ENCODE measurements around the gene CENPP.

The CENPP gene

DNA sequence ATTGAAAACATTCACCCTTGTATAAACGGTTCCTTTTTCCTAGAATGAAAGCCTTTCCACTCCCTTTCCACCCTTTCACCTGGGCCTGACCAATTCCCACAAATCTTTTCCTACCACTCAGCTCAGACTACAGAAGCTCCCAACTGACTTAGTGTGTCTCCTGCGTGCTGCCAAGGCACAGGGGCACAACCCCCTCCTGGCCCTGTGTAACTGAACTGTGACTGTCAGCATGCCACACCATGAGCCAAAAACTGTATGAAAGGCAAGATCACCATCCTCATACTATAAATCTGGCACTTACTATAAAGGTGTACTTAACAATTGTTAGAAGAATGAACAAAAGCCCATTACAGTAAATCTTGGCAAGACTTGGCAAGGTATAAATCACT, 12.1 kb upstream of the CENPP start:
- no peak for DNase-seq (ENCODE audit: low spot score)

DNA sequence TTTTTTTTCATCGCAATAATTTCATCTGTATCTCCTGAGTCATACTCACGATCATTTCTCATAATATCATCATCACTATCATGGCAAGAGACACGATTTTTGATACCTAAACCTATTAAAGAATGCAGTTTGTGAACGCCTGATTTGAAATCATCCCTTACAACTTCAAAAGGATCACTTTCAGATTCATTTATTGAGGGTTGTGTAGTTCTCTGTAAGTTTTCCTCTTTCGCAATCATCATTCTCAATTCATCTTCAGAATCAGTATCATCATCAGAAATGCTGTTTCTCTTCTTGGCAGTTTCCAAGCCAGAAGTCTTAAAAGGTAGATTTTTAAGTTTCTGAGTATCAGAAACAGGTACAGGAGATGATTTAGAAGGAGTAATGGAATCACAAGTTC, 10.3 kb upstream of the CENPP start:
- DNase-seq (ENCODE audit: low spot score) = no peak

DNA sequence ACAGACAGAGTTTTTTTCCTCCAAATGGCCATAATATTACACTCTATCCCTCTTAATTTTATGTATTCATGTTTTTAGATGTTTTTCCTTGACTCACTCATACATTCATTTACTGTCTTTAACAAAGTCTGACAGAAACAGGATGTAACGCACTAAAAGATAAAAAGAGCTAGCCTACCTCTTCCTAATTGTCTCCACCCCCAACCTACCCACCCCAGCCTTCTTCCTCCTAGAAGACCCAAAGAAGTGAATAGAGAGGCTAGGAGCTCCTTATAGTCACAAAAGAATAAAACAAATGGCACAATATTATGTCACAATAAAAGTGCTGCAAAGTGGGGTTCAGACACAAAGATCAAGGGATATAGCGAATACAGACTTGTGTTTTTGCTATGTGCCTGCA, 1.3 kb upstream of the CENPP start:
- DNase-seq (ENCODE audit: low spot score) = no peak

DNA sequence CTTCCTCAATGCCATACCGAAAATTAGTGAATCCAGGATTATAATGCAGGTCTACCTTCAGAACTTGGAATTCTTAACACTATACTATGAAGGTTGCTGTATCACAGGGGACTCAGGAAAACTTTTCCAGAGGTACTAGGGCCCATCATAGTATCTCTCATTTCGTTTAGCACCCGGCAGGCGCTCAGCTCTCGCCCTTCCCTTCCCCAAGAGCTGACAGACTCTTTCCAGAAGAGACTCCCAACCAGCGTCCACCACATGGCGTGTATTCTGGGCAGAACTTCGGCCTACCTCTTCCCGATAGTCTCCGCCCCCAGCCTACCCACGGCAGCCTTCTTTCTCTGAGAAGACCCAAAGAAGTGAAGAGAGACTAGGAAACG, 874 bp upstream of the CENPP start:
- no peak for DNase-seq (ENCODE audit: low spot score)

DNA sequence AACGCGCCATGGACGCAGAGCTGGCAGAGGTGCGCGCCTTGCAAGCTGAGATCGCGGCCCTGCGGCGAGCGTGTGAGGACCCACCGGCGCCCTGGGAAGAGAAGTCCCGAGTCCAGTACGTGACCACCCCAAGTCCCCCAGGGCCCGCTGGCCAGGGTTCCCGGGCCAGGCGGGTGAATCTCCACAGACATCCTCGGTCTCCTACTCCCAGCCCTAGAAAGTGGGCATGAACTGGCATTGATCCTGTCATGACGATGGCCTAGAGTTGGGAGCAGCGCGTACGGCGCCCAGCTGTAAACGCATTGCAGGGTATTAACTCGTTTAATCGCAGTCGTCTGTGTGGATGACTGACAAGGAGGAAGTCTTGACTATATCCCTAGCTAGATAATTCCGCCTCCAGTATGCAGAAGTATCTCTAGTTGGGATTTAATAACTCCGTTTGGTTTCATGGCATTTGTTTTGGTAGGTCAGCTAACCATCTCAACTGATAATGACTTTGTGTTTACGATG, 293 bp downstream of the CENPP start:
- DNase-seq (ENCODE audit: low spot score) = peak; percentile 30

DNA sequence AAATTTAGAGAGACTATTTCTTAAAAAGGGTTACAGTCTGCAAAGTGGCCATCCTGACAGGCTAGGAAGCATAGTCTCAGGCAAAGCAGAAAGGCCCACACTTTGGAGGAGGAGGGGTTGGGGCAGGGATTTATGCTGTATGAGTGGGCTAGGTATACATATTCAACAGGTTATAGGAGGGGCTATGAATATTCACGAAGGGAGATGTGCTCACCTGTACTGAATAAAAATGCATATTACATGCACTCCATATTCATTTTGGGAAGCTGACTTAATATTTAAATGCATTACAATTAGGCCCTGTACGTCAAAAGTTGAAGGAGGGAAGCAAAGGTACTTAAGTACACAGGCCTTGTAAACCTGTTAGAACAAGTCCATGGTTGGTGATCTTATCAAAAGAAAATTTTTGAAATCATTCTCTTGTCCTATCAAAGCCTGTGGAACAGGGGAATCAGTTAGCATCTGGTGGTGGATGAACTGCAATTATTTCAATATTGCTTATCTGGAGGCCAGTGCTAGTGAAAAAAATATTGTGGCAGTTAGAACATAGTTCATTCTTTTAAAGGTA, 1.6 kb downstream of the CENPP start:
- DNase-seq (ENCODE audit: low spot score) = no peak

DNA sequence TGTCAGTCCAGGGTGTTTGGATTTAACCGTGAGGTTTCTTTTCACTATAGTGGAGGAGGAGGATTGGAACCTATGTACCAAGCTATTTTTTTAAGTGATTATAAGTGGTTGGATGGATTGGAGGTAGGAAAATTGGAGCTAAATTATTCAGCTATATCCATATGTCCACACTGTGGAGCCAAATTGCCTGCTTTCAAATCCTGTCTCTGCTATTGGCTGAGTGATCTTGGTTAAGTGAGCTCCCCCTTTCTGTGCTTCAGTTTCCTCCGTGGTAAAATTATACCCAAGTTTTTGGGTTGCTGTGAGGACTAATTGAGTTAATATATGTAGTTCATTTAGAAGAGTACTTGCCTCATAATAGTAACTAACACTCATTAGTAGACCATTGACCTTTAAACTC, 2.5 kb downstream of the CENPP start:
- peak; percentile 24 for DNase-seq (ENCODE audit: low spot score)

DNA sequence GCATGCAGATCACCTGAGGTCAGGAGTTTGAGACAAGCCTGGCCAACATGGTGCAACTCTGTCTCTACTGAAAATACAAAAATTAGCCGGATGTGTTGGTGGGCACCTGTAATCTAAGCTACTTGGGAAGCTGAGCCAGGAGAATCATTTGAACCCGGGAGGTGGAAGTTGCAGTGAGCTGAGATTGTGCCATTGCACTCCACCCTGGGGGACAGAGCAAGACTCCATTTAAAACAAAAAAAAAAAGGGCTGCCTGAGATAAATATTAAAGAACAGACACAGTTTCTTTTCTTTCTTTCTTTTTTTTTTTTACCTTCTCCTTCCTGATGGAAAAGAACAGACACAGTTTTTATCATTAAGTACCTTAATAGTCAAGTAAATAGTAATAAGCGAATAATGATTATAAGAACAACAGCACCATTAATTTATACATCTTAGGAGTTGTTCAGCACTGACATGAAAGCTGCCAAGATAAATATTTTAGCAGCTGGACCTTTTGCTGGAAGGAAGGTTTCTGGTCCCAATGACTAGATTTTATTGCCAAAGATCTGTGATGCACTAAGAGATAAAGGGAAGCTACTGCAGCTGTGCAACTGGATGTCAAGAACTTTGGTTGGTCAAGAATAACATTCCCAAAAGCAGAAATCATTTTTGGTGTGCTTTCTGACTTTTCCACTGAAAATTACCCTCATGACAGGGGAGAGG, 7.0 kb downstream of the CENPP start:
- no peak for DNase-seq (ENCODE audit: low spot score)

DNA sequence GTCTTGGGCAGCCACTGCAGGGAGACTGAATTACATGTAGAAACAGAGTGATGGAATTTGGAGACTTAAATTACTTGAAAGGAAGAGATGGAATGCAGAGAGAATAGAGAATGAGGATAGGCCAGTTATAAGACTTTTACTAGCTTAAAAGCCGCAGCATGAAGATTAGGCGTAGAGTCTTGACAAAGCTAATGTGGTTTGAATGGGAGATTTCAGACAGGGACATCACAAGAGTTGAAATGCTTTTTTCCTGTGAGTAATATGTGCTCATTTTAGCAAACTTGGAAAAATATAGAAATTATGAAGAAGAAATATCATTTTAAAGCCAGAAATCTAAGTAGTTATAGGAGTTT, 7.5 kb downstream of the CENPP start:
- no peak for DNase-seq (ENCODE audit: low spot score)

DNA sequence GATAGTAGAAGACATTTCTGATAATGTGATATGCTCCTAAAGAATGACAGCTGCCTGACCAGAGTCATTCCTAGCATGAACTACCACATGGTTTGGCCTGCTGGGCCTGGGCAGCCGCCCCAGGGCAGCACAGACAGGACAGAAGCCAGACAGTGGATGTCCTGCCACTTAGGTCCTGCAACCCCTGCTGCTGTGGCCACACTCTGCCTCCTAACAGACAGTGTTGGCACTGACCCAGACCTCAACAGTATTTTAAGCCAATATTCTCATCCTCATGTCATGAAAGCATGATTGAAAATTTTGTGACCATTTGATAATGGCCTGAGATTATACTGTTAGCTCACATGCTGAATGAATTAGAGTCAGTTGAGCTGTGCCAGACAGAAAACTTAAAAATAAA, 15.8 kb downstream of the CENPP start:
- DNase-seq (ENCODE audit: low spot score) = no peak

DNA sequence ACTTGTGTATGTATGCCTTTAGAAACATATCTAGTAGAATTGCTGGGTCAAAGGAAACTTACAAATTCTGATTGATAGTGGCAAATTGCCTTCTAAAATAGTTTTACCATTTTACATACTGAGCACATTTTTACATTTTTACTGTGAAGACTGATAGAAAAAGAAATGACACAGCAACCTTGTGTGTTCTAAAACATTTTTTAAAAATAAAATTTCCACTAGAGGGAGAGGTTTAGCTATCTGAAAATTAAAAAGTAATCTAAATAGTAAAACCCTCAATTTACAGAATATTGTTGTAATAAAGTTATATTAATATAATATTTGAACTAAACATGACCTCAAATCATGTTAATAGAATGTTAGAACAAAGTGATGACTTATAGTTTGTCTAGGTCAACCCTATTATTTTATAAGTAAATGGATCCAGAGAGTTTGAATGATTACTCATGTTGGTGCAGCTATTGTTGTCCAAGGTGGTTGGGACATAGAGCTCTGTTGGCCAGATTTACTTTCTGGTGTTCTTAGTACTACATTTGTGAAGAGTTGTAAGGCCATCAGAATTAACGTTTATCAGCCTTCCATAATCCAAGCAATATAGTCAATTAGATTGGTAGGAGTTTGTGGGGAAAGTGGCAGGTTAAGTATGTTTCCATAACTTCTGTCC, 17.2 kb downstream of the CENPP start:
- DNase-seq (ENCODE audit: low spot score) = peak; percentile 28

DNA sequence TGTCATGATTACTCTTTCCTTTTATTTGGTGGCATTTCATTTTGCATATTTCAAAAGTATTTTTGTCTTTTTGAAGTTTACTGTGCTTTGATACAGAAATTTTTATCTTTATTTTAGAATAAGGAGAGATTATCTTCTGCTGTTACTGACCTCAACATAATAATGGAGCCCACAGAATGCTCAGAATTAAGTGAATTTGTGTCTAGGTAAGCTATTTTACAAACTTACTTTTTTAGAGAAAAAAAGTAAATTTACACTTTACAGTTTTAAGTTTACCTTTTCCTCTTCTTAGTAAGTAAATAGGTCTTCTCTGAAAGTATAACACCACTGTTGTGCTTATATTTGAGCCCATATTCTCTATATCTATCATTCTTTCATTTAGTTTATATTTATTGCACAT, 19.8 kb downstream of the CENPP start:
- DNase-seq (ENCODE audit: low spot score) = no peak

DNA sequence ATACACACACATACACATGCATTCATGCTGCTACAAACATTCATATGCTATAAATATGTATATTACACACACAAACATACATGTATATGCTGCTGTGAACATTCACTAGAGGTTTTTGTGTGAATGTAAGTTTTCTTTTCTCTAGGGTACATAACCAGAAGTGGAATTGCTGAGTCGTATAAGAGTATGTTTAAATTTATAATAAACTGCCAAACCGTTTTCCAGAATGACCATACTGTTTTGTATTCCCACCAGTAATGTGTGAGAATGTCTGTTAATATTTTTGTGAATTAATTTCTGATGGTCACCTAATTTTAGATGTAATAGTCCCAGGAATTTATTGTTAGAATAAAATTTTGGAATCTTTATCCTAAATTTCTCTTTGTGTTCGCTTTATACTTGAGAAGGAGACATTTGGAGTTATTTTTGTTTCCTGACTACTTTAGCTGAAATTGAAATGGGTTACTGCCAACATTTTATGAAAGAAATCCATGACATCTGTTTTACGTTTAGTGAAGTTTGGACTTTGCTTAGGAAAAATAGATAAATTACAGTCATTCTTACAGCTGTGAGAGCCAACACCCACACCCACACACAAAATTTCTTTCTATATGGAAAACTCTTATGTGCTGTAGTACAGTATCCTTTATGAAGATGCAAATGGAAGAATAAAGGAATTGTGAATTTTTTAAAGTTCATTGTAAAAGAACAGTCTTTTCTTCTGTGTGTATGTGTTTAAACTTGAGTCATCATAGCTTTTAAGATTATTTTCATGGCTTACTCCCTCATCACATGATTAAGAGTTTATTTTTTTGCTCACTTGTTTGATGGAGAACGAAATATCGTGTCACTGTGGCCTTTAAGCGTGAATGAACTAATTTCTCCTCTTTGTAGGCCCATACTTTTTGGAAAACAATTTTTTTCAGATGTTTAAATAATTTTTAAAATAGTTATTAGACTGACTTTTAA, 24.3 kb downstream of the CENPP start:
- no peak for DNase-seq (ENCODE audit: low spot score)

DNA sequence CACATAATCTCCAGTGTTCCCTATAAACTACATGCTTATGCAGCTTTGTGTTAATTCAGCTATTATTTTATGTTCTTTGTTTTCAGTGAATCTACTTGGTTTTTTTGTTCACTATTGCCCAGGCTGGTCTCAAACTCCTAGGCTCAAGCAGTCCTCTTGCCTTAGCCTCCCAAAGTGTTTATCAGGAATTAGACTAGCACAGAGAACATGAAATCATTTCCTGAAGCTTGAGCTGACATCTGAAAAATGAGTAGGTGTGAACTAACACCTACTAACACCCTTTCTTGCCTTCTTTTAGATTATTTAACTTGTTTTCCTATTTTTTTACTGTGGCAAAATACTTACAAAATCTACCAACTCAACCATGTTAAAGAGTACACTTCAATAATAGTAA, 25.0 kb downstream of the CENPP start:
- no peak for DNase-seq (ENCODE audit: low spot score)

DNA sequence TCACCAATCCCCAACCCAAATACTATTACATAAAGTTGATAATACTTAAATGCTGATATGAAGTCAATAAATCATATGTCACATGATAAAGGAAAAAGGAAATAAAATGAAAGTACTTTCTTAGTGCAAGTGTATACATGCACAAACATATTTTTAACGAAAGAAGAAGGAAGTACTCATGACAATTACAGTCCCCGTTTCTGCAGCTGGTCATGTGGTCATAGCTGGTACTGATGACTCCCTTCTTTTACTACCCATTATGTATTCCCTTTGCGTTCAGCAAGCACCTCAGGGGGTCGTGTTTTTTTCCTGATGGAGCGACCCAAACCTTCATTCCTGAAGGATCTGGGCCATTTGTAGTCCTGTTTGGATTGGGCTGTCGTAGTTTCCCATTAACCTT, 27.3 kb downstream of the CENPP start:
- DNase-seq (ENCODE audit: low spot score) = no peak

DNA sequence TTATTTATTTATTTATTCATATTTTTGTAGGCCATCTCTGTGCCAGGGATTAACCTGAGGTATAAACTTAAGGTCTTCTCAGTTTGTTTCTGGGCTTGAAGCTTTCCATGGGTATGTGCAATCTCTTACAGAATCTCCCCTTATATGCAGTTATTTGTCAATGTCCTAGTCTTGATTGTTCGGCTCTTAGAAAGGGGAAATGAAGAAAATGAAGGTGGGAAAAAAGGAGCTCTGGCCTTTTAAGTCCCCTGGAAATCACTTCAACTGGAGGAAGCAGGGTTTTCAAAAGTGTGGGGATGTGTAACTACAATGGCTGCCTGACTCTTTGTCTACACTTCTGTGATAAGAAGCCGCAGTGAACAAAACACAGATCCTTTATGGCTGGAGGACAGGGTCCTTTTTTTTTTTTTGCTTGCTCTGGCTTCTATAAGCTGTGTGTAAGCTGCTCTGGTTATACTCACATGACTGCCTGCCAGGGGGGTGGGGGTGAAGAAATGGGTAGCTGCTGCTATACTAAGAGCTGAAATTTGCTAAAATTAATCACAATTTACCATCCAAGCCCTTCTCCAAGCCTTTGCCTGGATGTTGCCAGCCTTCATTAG, 33.7 kb downstream of the CENPP start:
- DNase-seq (ENCODE audit: low spot score) = no peak

DNA sequence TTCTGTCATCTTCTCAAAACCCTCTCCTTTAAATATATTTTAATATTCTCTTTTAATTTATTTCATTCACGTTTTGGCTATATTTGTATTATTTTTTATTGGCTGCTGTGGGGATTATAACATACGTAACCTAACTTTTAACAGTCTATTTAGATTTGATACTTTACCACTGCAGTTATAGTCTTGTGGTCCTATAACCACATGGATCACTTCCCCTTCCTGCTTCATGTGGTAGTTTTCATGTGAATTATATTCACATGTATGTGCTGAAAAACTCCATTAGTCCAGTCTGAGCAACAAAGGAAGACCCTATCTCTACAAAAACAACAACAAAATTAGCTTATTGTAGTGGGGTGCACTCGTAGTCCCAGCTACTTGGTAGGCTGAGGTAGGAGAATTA, 34.3 kb downstream of the CENPP start:
- DNase-seq (ENCODE audit: low spot score) = no peak

DNA sequence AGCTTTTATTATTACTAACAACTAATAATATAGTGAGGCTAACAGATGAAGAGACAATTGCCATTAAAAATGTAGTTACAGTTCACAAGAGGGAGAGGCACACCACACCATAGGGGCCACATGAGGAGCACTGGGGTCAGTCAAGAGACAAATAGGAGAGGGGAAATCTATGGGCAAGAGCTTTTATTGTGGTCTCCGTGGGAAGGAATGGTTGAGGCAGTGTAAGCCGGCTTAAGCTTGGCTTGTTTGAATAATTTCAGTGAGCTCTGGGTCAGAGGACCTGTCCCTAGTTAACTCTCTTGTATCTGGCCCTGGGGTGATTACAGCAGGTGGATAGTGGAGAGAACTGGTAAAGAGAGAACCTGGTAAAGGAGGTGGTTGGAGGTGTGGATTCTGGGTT, 43.3 kb downstream of the CENPP start:
- DNase-seq (ENCODE audit: low spot score) = no peak

DNA sequence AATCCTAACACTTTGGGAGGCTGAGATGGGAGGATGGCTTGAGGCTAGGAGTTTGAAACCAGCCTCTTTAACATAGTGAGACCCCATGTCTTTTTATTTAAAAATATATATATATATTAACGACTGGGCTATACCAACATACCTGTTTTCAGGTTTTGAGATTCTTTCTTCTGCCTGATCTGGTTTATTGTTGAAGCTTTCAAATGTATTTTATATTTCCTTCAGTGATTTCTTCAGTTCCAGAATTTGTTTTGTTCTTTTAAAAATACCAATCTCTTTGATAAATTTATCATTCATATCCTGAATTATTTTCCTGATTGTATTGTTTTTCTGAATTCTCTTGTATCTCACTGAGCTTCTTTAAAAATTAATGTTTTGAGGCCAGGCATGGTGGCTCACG, 47.4 kb downstream of the CENPP start:
- no peak for DNase-seq (ENCODE audit: low spot score)

DNA sequence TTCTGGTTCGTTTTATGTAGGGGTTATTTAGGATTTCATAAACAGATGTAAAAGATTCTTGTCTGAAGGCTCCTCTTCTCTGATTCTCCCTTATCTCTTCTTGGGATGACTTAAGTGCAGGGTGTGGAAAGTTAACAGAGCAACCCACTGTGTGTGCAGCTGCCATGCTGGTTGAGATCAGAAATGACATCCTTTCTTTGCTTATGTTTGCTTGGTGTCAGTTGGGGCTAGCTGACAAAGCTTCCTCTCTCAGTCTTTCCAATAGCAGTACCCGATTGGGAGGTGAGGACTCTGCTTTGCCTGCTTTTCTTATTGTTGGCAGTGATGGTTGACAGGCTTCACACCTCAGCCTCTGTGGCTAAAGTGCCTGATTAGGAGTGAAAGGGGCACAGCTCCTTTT, 52.1 kb downstream of the CENPP start:
- no peak for DNase-seq (ENCODE audit: low spot score)

DNA sequence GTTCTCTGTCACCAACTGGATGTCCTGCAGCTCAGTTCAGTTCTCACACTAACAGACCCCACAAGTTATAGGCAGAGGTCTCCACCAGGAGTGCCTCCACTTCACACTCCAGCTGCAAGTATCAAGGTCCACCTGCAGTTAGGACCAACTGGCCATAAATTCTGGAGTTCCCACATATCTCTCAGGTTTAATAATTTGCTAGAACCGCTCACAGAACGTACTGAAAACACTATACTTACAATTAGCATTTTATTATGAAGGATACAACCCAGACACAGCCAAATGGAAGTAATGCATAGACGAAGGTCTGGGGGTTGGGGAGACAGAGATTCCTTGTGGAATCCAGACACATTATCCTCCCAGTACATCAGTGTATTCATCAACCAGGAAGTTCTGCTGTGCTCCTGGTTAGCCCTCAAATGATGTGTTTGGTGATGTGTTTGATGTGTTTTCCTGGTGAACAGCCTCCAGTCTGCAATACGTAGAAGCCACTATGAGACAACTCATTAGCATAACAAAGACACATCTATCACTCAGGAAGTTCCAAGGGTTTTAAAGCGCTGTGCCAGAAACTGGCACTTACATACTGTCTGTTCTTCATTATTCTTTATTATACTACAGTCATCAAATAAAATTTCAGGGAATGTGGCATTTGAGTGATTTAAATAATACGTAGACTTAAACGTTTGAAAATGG, 53.3 kb downstream of the CENPP start:
- no peak for DNase-seq (ENCODE audit: low spot score)

DNA sequence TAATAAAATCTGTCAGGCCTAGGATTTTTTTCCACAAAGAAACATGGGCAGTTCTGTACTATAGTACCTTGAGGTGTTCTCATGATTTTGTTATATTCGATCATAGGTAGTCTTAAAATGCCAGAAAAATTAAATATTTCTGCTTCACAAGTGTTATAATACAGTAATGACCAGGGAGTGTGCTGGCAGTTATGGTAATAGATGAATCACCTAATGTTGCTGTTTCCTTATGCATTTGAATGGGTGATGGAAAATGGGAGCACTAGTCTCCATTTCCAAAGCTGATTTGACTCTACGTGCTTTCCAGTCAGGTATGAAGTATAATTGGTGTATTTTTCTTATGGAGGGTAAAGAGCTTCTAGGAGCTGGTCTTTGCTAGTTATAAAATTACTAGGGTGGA, 54.9 kb downstream of the CENPP start:
- no peak for DNase-seq (ENCODE audit: low spot score)

All from COLO829 (cell line).